Fibroblast of the aortic adventitia (primary cell): ENCODE results near the gene MESP1. TPM values are rescaled to one million over a fixed set of nuclear protein-coding genes. Genes with fewer than 3 reads are reported as not detected.

Experiments used
- DNase-seq: peaks from one replicate; pipeline ENCODE4 v3.0.0-alpha.2; 2010; ENCODE audit warnings: low read depth
- H3K4me3 ChIP-seq: 2 replicates; pipeline ENCODE4 v1.5.1; 2011; ENCODE audit warnings: low read depth, mild to moderate bottlenecking, control low read depth, low read length, moderate library complexity
- CTCF ChIP-seq: IDR thresholded peaks from 2 replicates; pipeline ENCODE4 v1.5.1; 2011; ENCODE audit warnings: mild to moderate bottlenecking, low read length, control low read depth, inconsistent platforms; ENCODE audit not compliant: insufficient read depth
- total RNA-seq: library from RNA; depleted of rRNA; stranded (reverse); fragments of >200 nt; gene quantifications from 2 replicates; pipeline ENCODE4 v1.2.3, GENCODE V29; 2012; ENCODE audit warnings: low replicate concordance

Gene MESP1
- total RNA-seq, 1 donor: 0.45 TPM

- H3K4me3 ChIP-seq: no peak overlapping the region
- no peak for TF ChIP-seq CTCF
- DNase-seq: no peak
These were observed 16.4 kb upstream of the MESP1 start for GRCh38 chr15:89767411-89767915.

GRCh38 chr15:89766357-89767311 is 15.6 kb upstream of the MESP1 start:
- H3K4me3 ChIP-seq: no peak overlapping the region
- DNase-seq: no peak
- TF ChIP-seq CTCF: no peak

GRCh38 chr15:89765694-89766093 is 14.6 kb upstream of the MESP1 start:
- TF ChIP-seq CTCF: no peak
- no peak overlapping the region for H3K4me3 ChIP-seq
- no peak for DNase-seq

GRCh38 chr15:89761929-89762328 is 10.9 kb upstream of the MESP1 start:
- no peak for DNase-seq
- H3K4me3 ChIP-seq: no peak overlapping the region
- no peak for TF ChIP-seq CTCF

GRCh38 chr15:89761009-89761831 is 10.2 kb upstream of the MESP1 start:
- no peak for DNase-seq
- H3K4me3 ChIP-seq: no peak overlapping the region
- no peak for TF ChIP-seq CTCF

GRCh38 chr15:89760303-89761008 is 9.4 kb upstream of the MESP1 start:
- no peak overlapping the region for H3K4me3 ChIP-seq
- TF ChIP-seq CTCF: peak; percentile 98
- DNase-seq: peak; percentile 75
